HG02970 (cell line): ENCODE measurements around the gene UNC119.

ENCODE experiments used
- ATAC-seq: cut with Tn5 transposase; IDR thresholded peaks from one replicate; pipeline ENCODE4 v1.9.1; 2021; ENCODE audit warnings: mild to moderate bottlenecking, moderate library complexity, moderate number of reproducible peaks; ENCODE audit not compliant: unreplicated experiment, low FRiP score

Gene UNC119

DNA sequence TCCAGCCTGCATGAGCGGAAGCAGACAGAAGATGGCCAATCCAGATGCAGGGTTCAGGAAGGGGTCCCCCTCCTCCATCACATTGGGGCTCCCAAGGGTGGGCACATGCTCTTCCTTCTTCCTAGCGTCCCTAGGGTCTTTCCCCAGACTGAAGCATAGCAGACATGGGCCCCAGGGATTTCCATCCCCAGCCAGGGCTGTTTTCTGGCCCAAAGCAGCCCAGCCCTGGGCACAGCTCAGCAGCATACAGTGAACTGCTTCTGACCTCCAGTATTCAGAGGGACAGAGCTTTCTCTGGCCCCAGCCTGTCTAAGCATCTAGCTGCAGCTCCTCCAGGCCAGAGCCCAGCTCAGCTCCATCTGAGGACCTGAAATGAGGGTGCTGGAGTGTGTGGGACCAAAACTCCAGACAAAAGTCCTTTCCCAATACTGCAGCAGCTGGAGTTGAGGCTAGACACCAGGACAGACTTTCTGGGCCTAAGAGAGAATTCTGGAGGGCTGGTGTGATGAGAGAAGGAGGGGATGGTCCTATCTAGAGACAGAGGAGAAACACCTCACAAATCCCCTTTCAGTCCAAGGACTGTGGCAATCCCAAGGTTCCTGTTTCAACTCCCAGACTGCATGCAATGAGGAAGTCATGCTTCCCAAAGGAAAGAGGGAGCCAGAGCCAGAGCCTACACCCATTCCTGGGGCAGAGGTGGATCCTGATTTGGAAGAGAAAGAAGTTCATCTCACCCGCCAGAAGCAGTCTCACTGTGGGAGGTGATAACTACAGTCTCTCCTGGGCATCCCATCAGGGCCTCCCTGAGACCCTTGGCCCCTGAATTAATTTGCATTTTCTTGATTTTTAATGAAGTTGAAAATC lies 50.8 kb downstream of the UNC119 start:
- no peak for ATAC-seq

DNA sequence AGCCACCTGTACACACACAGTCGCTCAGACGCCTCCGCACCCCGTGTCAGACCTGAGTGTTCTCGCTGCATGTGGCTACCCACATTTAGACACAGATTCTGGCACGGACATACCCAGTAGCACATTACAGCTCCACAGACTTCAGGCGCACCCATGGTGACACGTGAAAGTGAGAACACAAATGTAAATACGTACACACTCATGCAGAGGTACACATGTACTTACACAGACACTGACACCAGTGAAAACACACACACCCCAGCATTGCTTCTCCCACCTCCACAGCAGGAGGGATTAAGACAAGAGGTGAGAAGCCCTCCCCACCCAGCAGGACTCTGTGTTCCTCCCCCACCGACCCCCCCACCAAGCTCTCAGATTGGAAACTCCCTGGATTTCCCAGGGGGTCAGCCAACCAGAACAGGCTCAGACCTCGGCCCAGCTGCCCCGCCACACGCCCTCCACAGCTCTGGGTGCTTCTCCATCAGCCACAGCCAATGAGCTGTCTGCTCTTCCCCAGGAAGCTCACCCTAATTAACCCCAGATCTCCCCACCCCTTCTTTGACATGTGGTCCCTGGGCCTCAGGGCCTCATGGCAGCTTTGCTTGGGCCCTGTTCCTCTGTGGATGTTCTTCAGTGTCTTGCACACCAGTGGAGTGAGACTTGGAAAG lies 51.6 kb downstream of the UNC119 start:
- no peak for ATAC-seq

DNA sequence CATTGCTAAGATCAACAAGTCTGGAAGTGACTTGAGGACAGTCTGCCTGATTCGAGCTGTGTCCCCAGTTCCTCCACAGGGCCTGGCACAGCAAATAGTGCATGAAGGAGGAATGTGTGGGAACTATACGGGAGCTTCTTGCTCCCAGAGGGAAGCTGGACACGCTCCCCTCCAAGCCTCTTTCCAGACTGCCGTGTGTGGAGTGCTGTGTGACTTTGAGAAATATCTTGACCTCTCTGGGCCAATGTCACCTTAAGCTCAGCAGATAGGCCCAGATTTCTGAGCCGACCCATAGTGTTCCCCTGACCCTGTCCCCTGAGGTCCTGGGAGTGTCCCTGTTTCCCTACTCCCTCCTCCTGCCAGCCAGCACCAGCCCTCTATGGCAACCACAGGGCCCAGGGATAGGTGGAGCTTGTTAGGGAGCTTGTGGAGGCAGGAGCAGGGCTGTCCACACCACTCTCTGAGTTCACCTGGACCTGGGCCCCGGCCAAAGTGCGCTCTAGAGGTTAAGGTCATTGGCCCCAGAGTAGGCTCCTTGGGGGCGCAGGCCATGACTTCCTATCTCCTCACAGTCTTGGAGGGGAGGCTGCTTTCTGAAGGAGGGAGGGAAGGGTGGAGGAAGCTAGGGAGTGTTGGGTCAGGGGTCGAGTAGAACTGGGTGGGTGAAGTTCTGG lies 52.6 kb downstream of the UNC119 start:
- ATAC-seq: no peak

DNA sequence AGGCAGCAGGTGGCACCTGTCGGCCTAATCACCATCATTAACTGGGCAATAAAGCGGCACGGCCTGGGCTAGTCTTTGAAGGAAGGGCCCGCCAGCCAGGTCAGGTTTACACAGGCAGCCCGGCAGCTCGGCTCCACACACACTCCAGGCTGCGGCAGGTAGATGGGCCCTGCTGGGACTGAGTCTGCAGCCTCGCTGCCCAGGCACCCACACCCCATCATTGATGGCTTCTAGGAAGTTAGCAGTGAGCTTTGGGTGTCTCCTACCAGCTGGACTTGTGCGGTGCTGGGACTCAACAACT lies 53.1 kb downstream of the UNC119 start:
- no peak for ATAC-seq

DNA sequence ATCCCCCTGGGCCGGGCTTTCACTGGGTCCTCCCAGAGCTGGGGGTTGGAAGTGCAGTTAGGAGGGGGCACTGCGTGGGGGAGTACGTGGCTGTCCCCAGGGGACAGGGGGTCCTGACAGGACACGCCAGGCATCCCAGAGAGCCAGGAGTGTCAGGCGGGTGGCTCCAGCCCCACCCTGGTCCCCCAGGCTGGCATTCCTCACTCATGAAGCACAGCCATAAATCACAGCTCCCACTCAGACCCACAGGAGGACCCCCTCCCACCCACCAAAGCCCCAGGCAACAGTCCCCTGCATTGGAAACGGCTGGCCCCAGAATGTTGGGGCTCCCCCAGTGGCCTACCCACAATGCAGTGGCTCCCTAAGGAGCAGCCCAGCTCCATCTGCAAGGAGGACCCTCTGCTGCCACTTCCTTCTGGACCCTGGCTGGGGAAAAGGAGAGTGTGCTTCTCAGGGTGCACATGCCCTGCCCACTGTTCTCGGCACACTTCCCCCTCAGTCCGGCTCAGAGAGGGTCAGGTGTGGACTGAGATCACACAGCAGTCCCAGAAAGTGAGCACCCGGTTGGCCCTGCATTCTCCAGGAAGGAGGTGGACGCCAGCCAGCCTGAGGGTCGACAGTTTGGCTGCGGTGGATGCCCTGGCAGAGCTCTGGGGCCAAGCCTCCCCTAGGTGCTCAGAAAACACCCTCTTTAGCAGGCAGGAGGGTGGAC lies 53.6 kb downstream of the UNC119 start:
- ATAC-seq: no peak

DNA sequence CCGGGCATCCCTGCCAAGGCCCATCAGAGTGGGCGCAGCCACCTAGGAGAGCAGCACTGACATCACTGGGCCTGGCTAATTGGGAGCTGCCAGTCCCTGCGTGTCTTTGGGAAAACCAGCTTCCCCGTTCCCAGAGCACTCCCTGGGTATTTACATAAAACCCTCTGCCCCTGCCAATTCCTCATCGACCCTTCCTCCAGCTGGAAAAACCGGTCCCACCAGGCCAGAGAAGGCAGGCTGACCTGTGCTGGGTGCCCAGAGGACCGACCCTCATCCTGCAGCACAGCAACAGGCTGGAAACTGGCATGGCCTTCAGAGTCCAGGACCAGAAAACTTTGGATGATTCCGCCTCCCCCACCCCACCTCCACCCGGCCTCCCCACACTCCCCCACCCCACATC lies 54.5 kb downstream of the UNC119 start:
- ATAC-seq: no peak
